Neural progenitor cell (in vitro differentiated cells): ENCODE results near the gene PDLIM1. TPM values are rescaled to one million over a fixed set of nuclear protein-coding genes. Genes with fewer than 3 reads are reported as not detected.

ENCODE experiments used
- DNase-seq: peaks from one replicate; pipeline ENCODE4 v3.0.0-alpha.2; 2016; ENCODE audit warnings: low spot score
- H2AFZ ChIP-seq: fragments of 200-600 bp; sonication (generic); replicated peaks from 2 replicates; pipeline ENCODE4 v1.6.1; 2016; ENCODE audit warnings: antibody characterized with exemption
- H3F3A ChIP-seq: fragments of 200-600 bp; sonication (generic); 2 replicates; pipeline ENCODE4 v1.6.1; 2016; ENCODE audit warnings: antibody characterized with exemption, low read depth
- H3K27ac ChIP-seq: fragments of 200-600 bp; sonication (generic); 2 replicates; pipeline ENCODE4 v1.5.1; 2016; ENCODE audit warnings: mild to moderate bottlenecking
- H3K27me3 ChIP-seq: fragments of 200-600 bp; sonication (generic); 2 replicates; pipeline ENCODE4 v1.6.1; 2016; ENCODE audit warnings: mild to moderate bottlenecking, moderate library complexity
- H3K36me3 ChIP-seq: fragments of 200-600 bp; sonication (generic); 2 replicates; pipeline ENCODE4 v1.5.1; 2016
- H3K4me1 ChIP-seq: fragments of 200-600 bp; sonication (generic); 2 replicates; pipeline ENCODE4 v1.6.1; 2016; ENCODE audit warnings: mixed run types
- H3K4me2 ChIP-seq: fragments of 200-600 bp; sonication (generic); 2 replicates; pipeline ENCODE4 v1.6.1; 2016
- H3K4me3 ChIP-seq: fragments of 200-600 bp; sonication (generic); 2 replicates; pipeline ENCODE4 v1.5.1; 2016
- H3K79me2 ChIP-seq: fragments of 200-600 bp; sonication (generic); 2 replicates; pipeline ENCODE4 v1.6.1; 2016; ENCODE audit warnings: low read depth
- H3K9ac ChIP-seq: fragments of 200-600 bp; sonication (generic); 2 replicates; pipeline ENCODE4 v1.6.1; 2016
- H3K9me3 ChIP-seq: fragments of 200-600 bp; sonication (generic); 2 replicates; pipeline ENCODE4 v1.5.1; 2016; ENCODE audit warnings: low read depth
- H4K20me1 ChIP-seq: fragments of 200-600 bp; sonication (generic); 2 replicates; pipeline ENCODE4 v1.6.1; 2016; ENCODE audit warnings: low read depth
- H3K27ac Mint-ChIP-seq: 3 replicates; pipeline ENCODE4 v1.8.0; 2021; ENCODE audit warnings: mixed read lengths
- H3K27me3 Mint-ChIP-seq: 2 replicates; pipeline ENCODE4 v1.8.0; 2022; ENCODE audit warnings: low read depth, mild to moderate bottlenecking, inconsistent platforms, moderate library complexity, mixed read lengths; ENCODE audit not compliant: insufficient read depth
- H3K36me3 Mint-ChIP-seq: 3 replicates; pipeline ENCODE4 v1.8.0; 2021; ENCODE audit warnings: mixed read lengths
- H3K4me1 Mint-ChIP-seq: 3 replicates; pipeline ENCODE4 v1.8.0; 2021; ENCODE audit warnings: mixed read lengths
- H3K4me3 Mint-ChIP-seq: 3 replicates; pipeline ENCODE4 v1.8.0; 2021; ENCODE audit warnings: mild to moderate bottlenecking, moderate library complexity, mixed read lengths
- H3K9me3 Mint-ChIP-seq: 3 replicates; pipeline ENCODE4 v1.8.0; 2020; ENCODE audit warnings: mixed read lengths
- CTCF ChIP-seq: fragments of 200-600 bp; sonication (generic); IDR thresholded peaks from 2 replicates; pipeline ENCODE4 v1.5.1; 2017; ENCODE audit warnings: antibody characterized with exemption, mild to moderate bottlenecking
- EZH2 ChIP-seq: fragments of 200-600 bp; sonication (generic); IDR thresholded peaks from 2 replicates; pipeline ENCODE4 v1.6.1; 2017; ENCODE audit warnings: antibody characterized with exemption, mild to moderate bottlenecking, moderate library complexity
- EZH2phosphoT487 ChIP-seq: fragments of 200-600 bp; sonication (generic); IDR thresholded peaks from 2 replicates; pipeline ENCODE4 v1.6.1; 2017; ENCODE audit warnings: antibody characterized with exemption
- total RNA-seq: library from RNA; depleted of rRNA; stranded (reverse); fragments of >200 nt; gene quantifications from 2 replicates; pipeline ENCODE4 v1.2.3, GENCODE V29; 2015; ENCODE audit warnings: low replicate concordance

Gene PDLIM1
- total RNA-seq, 1 donor from 2014 or later = 4.6 TPM

- no peak overlapping the region for H2AFZ ChIP-seq
- no peak overlapping the region for H3K4me3 ChIP-seq
- H3K9ac ChIP-seq = no peak overlapping the region
- no peak overlapping the region for H3K27ac ChIP-seq
- H3K79me2 ChIP-seq = no peaks in the 10 kb centered on the region
- peaks cover 11% of the 10 kb centered on the region for H4K20me1 ChIP-seq
- Mint-ChIP-seq H3K36me3 (no peaks in the 10 kb centered on the region), H3K4me1 (no peaks in the 10 kb centered on the region), H3K27ac (no peak overlapping the region), H3K9me3 (no peaks in the 10 kb centered on the region), H3K4me3 (no peak overlapping the region), H3K27me3 (peaks cover 6% of the 10 kb centered on the region)
- peak overlapping the region; percentile 50 for H3K4me2 ChIP-seq
- H3K36me3 ChIP-seq = no peaks in the 10 kb centered on the region
- H3K27me3 ChIP-seq = peaks cover 39% of the 10 kb centered on the region
- TF ChIP-seq EZH2phosphoT487 (no peak), CTCF (no peak), EZH2 (no peak)
- H3F3A ChIP-seq = peaks cover 19% of the 10 kb centered on the region
- H3K9me3 ChIP-seq = no peaks in the 10 kb centered on the region
- DNase-seq = no peak
- peaks cover 16% of the 10 kb centered on the region for H3K4me1 ChIP-seq
Measured at GRCh38 chr10:95303535-95303934, 12.7 kb upstream of the PDLIM1 start.

- TF ChIP-seq EZH2 (no peak), EZH2phosphoT487 (no peak), CTCF (no peak)
- H3K27ac ChIP-seq = no peak overlapping the region
- no peak overlapping the region for H3K9ac ChIP-seq
- H3K36me3 ChIP-seq = no peaks in the 10 kb centered on the region
- peaks cover 8% of the 10 kb centered on the region for H3K27me3 Mint-ChIP-seq
- peaks cover 42% of the 10 kb centered on the region for H3K27me3 ChIP-seq
- H3K4me1 Mint-ChIP-seq = no peaks in the 10 kb centered on the region
- no peaks in the 10 kb centered on the region for H3K9me3 Mint-ChIP-seq
- DNase-seq = no peak
- H3F3A ChIP-seq = peaks cover 9% of the 10 kb centered on the region
- no peaks in the 10 kb centered on the region for H3K36me3 Mint-ChIP-seq
- H3K4me3 Mint-ChIP-seq = no peak overlapping the region
- H3K9me3 ChIP-seq = no peaks in the 10 kb centered on the region
- no peaks in the 10 kb centered on the region for H3K79me2 ChIP-seq
- no peak overlapping the region for H3K4me2 ChIP-seq
- H3K4me3 ChIP-seq = no peak overlapping the region
- peaks cover 8% of the 10 kb centered on the region for H4K20me1 ChIP-seq
- no peak overlapping the region for H3K27ac Mint-ChIP-seq
- H2AFZ ChIP-seq = no peak overlapping the region
- H3K4me1 ChIP-seq = peaks cover 19% of the 10 kb centered on the region
Measured at GRCh38 chr10:95300022-95300539, 9.3 kb upstream of the PDLIM1 start.

DNA sequence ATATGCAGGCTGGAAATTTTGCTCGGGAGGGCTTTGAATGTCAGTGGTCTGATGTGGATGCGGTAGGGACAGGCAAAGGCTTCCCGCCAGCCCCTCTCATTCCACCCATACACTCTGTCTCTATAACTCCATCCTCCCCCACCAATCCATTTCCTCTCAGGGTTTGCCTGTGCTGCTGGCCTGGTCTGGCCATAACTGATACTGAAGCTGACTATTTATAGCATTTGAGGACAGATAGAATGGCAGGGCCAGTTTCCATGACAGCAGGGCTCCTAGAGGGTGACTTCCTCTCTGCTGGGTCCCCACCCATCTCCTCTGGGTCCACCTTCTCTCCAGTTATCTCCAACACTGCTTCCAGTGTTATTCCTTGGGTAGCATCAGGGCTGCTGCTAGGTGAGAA, 6.6 kb upstream of the PDLIM1 start:
- no peak overlapping the region for H3K4me3 Mint-ChIP-seq
- no peak overlapping the region for H3K4me3 ChIP-seq
- H3K27ac Mint-ChIP-seq = no peak overlapping the region
- no peaks in the 10 kb centered on the region for H3K9me3 Mint-ChIP-seq
- peaks cover 8% of the 10 kb centered on the region for H3K4me1 ChIP-seq
- no peaks in the 10 kb centered on the region for H3K9me3 ChIP-seq
- no peaks in the 10 kb centered on the region for H3K79me2 ChIP-seq
- peaks cover 47% of the 10 kb centered on the region for H3K27me3 ChIP-seq
- H3K27ac ChIP-seq = no peak overlapping the region
- H3K27me3 Mint-ChIP-seq = peaks cover 19% of the 10 kb centered on the region
- no peaks in the 10 kb centered on the region for H3K36me3 ChIP-seq
- no peak overlapping the region for H3K4me2 ChIP-seq
- H3F3A ChIP-seq = peaks cover 8% of the 10 kb centered on the region
- no peaks in the 10 kb centered on the region for H4K20me1 ChIP-seq
- no peak overlapping the region for H2AFZ ChIP-seq
- H3K9ac ChIP-seq = no peak overlapping the region
- TF ChIP-seq EZH2 (no peak), EZH2phosphoT487 (no peak), CTCF (no peak)
- no peaks in the 10 kb centered on the region for H3K4me1 Mint-ChIP-seq
- DNase-seq = no peak
- no peaks in the 10 kb centered on the region for H3K36me3 Mint-ChIP-seq
